IPS DF 6.9 (cell line): ENCODE measurements around the gene DLGAP1.

Experiments
- DNase-seq: peaks from one replicate; pipeline ENCODE4 v3.0.0-alpha.2; 2013; ENCODE audit warnings: low read depth, low spot score
- H3K27ac ChIP-seq: one replicate; pipeline ENCODE4 v1.5.1; 2013; ENCODE audit warnings: low read length, control low read depth
- H3K27me3 ChIP-seq: 2 replicates; pipeline ENCODE4 v1.6.1; 2013; ENCODE audit warnings: mild to moderate bottlenecking, low read length; ENCODE audit not compliant: control insufficient read depth, insufficient read depth
- H3K36me3 ChIP-seq: 2 replicates; pipeline ENCODE4 v1.6.1; 2013; ENCODE audit warnings: low read length; ENCODE audit not compliant: control insufficient read depth, insufficient read depth
- H3K4me1 ChIP-seq: 2 replicates; pipeline ENCODE4 v1.6.1; 2013; ENCODE audit warnings: low read length; ENCODE audit not compliant: control insufficient read depth, insufficient read depth
- H3K4me3 ChIP-seq: 2 replicates; pipeline ENCODE4 v1.5.1; 2013; ENCODE audit warnings: mild to moderate bottlenecking, low read length
- H3K9me3 ChIP-seq: 2 replicates; pipeline ENCODE4 v1.6.1; 2013; ENCODE audit warnings: low read length, inconsistent platforms; ENCODE audit not compliant: control insufficient read depth, insufficient read depth
- WGBS: extraction: QIAGEN DNeasy Blood & Tissue Kit; methylation state at CpG from one replicate; pipeline ENCODE4 v1.1.7; 2013; ENCODE audit warnings: mixed read lengths, missing lambda C conversion rate; ENCODE audit not compliant: insufficient read length, insufficient coverage; 5-methylcytosine and 5-hydroxymethylcytosine counted together

DLGAP1 gene

DNA sequence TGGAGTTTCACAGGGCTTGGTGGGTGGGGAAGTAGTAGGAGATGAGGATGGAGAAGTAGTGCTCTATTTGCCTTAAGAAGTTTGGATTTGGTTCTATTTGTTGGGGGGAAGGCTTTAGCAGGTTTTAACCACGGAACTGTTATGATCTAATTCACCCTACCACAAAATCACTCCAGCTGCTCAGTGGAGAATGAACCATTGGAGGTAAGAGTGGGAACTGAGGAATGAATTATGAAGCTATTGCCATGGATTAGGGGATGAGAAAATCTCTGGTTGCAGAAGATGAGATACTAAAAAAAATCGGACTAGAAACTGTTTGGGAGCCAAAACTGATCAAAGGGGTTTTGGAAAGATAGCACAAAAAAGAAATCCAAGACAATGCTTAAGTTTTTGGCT is 488.9 kb downstream of the DLGAP1 start:
- no peak for DNase-seq

DNA sequence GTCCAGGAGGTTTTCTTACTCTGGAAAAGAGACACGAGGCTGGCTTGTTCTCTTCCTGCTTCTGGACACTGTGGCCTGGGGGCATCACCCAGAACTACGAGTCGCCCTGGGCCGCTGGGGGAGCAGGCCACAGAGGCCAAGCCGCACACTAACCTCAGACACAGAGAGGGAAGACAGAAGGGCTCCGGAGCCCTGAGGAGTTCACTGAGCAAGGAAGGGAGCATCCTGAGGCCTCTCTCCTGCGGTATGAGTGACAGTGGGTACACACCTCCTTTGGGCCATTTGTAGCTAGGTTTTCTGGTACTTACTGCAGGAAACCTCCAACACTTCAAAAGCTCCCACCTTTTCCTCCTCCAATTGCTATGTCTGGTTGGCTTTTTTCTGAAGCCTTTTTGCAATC is 494.1 kb downstream of the DLGAP1 start:
- no peak for DNase-seq
- Histone ChIP-seq H3K36me3 (no peaks in the 10 kb centered on the region), H3K27me3 (no peaks in the 10 kb centered on the region), H3K27ac (no peak overlapping the region), H3K4me1 (no peaks in the 10 kb centered on the region), H3K9me3 (no peaks in the 10 kb centered on the region), H3K4me3 (no peak overlapping the region)
- no CpG with 5 or more reads among the region's 7 CpGs for WGBS

More for the DNA sequence above, 488.9 kb downstream of the DLGAP1 start:
- H3K36me3 ChIP-seq = no peaks in the 10 kb centered on the region
- H3K4me3 ChIP-seq = no peak overlapping the region
- no peaks in the 10 kb centered on the region for H3K27me3 ChIP-seq
- WGBS = no CpG with 5 or more reads among the region's 2 CpGs
- no peaks in the 10 kb centered on the region for H3K9me3 ChIP-seq
- 0 out of 2 replicates have a peak, but pooled peaks cover 1% of the 10 kb centered on the region for H3K4me1 ChIP-seq
- no peak overlapping the region for H3K27ac ChIP-seq

DNA sequence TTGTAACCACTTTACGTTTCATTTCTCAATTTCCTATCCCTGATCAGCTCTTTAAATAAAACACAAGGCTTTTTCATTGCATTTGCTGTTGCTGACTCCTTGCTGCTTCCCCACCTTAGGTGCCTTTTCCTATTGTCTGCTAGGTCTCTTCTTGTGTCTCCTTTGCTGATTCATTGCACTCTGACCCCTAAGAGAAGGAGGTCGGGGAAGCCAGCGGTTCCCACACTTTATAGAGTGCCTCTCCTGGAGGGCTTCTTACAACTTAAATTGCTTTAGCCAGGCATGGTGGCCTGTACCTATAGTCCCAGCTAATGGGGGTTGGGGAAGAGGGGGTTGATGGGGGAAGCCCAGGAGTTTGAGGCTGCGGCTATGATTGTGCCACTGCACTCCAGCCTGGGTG is 495.0 kb downstream of the DLGAP1 start:
- DNase-seq = no peak
- 100% methylated on average over 1 of the region's 4 CpGs for WGBS
- H3K27ac ChIP-seq = no peak overlapping the region
- H3K9me3 ChIP-seq = no peaks in the 10 kb centered on the region
- H3K27me3 ChIP-seq = no peaks in the 10 kb centered on the region
- no peaks in the 10 kb centered on the region for H3K36me3 ChIP-seq
- H3K4me1 ChIP-seq = no peaks in the 10 kb centered on the region
- H3K4me3 ChIP-seq = no peak overlapping the region

DNA sequence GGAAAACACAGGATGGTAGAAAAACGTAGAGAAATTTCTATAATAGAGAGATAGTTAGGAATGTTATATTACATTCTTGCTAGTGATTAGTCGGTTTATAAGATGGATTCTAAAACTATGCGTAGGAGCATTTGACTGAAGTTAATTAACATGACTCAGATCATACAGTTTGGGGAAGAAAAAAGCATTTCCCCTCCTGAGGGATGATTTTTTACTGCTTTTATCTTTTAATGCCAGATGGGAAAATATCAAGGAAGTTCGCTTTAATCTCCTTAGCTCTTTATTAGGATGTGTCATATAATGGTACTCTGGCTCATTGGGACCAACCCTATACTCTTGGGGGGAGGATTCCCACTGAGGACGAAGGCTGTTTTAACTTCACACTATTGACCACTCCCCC is 503.1 kb downstream of the DLGAP1 start:
- H3K4me1 ChIP-seq = no peaks in the 10 kb centered on the region
- H3K36me3 ChIP-seq = no peaks in the 10 kb centered on the region
- no peak overlapping the region for H3K27ac ChIP-seq
- H3K9me3 ChIP-seq = no peaks in the 10 kb centered on the region
- WGBS = 100% methylated on average over 3 of the region's 5 CpGs
- no peak for DNase-seq
- H3K27me3 ChIP-seq = no peaks in the 10 kb centered on the region
- H3K4me3 ChIP-seq = no peak overlapping the region

DNA sequence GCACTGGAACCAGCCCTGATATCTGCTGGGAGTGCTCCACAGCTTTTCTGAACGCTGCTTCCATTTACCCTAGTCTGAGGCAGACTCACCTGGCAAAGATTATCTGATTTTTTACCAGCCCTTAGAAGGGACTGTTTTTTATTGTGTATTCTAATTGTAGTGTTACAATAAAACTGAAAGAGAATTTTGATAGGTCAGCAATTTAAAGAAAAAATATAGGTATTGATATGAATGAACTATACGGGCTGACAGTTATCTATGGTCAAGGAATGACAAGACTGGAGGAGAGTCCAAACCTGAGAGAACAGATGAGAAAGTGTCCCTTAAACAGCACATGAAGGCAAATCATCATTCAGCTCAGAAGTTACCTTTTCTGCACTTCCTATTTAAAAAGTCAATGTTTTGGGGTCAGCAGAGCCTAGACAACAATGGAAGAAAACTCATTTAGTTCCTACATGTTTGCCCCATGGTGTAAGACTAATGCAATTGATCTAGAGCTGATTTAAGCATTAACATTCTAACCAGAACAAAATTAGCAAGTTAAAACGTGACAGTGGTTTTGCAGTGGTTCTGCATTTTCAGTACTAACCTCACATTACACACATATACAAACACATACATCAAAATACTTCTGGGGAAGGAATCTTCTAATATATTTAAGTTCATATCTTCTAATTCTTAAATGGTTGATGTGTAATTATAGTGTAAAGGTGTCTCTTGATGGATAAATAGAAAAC is 504.3 kb downstream of the DLGAP1 start:
- no peak for DNase-seq
- no peak overlapping the region for H3K4me3 ChIP-seq
- no peaks in the 10 kb centered on the region for H3K4me1 ChIP-seq
- 100% methylated on average over 1 of the region's 3 CpGs for WGBS
- no peaks in the 10 kb centered on the region for H3K9me3 ChIP-seq
- no peak overlapping the region for H3K27ac ChIP-seq
- H3K27me3 ChIP-seq = no peaks in the 10 kb centered on the region
- no peaks in the 10 kb centered on the region for H3K36me3 ChIP-seq

DNA sequence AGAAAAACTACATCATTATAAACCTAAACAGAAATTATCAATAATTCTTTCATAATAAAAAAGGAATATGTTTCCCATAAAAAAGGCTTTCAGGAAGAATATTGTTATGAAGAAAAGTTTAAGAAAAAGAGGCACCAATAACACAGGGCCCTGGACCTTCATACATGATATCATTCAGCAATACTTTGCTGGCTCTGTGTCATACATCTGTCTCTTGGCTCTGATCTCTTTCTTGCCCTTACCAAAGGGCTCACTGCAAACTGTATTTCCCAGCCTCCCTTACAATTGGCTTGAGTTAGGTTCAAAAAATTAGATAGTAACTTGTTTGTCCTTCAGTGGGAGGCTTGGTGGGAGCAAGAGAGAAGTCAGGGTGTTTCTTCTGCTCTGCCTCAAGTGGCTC is 506.1 kb downstream of the DLGAP1 start:
- Histone ChIP-seq H3K36me3 (no peaks in the 10 kb centered on the region), H3K27me3 (no peaks in the 10 kb centered on the region), H3K4me1 (no peaks in the 10 kb centered on the region), H3K4me3 (no peak overlapping the region), H3K9me3 (no peaks in the 10 kb centered on the region), H3K27ac (no peak overlapping the region)
- DNase-seq = no peak

DNA sequence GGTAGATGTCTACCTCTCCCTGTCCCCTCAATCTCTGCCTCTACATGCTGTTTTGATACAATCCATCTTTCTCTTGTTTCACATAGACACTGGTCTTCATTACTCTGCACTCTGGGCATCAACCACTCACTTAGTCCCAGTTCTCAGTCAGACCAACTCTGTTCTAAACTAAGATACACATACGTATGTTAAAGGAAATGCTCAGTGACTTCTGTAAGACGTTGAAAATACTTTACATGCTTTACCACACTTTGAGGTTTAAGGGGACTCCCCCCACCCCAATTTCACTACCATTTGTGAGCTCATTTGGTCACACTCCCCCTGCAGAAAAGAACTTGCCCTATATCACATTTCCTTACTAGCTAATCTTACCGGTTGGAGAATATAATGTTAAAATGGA is 507.7 kb downstream of the DLGAP1 start:
- WGBS = no CpG with 5 or more reads among the region's 3 CpGs
- no peaks in the 10 kb centered on the region for H3K9me3 ChIP-seq
- no peak for DNase-seq
- no peaks in the 10 kb centered on the region for H3K4me1 ChIP-seq
- H3K27me3 ChIP-seq = no peaks in the 10 kb centered on the region
- no peaks in the 10 kb centered on the region for H3K36me3 ChIP-seq
- no peak overlapping the region for H3K4me3 ChIP-seq
- H3K27ac ChIP-seq = no peak overlapping the region

DNA sequence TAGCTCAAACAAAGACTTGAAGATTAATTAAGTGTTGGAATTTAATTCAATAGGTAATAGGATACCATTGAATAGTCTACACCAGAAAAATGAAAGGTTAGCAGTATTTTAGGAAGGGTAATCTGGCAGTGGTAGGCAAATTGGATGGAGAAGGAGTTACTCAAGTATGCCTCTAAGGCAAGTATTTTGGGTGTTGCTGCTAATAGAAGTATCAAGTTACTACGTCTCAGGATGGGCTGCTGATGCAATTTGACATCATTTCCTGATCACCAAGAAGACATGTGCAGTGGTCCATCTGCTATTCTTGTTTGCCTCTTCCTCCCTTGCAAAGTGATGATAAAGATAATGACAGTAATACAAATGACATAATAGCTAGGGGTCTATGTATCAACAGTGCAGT is 519.8 kb downstream of the DLGAP1 start:
- no peaks in the 10 kb centered on the region for H3K36me3 ChIP-seq
- no CpG with 5 or more reads among the region's 1 CpG for WGBS
- no peak overlapping the region for H3K27ac ChIP-seq
- H3K4me1 ChIP-seq = no peaks in the 10 kb centered on the region
- no peaks in the 10 kb centered on the region for H3K9me3 ChIP-seq
- no peaks in the 10 kb centered on the region for H3K27me3 ChIP-seq
- DNase-seq = no peak
- H3K4me3 ChIP-seq = no peak overlapping the region

DNA sequence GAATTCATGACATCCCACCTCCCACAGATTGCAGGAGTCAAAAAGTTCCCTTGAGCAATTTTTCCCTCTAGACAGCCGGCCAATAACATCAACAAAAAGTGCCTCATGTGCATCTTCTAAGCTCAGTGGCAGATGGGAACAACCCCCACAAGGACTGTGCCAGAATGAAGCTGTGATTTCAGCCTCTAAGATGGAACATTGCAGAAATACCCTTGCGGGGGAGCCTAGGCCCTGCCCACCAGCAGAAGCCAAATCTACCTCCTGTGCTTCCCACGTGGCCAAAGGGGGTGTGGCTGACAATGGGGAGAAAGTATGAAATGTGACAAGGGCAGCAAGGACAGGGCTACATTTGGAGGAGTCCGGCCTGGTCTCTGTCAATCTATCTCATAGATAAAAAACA is 522.8 kb downstream of the DLGAP1 start:
- H3K4me3 ChIP-seq = no peak overlapping the region
- no peak for DNase-seq
- H3K9me3 ChIP-seq = no peaks in the 10 kb centered on the region
- WGBS = no CpG with 5 or more reads among the region's 4 CpGs
- no peak overlapping the region for H3K27ac ChIP-seq
- no peaks in the 10 kb centered on the region for H3K27me3 ChIP-seq
- no peaks in the 10 kb centered on the region for H3K36me3 ChIP-seq
- no peaks in the 10 kb centered on the region for H3K4me1 ChIP-seq

DNA sequence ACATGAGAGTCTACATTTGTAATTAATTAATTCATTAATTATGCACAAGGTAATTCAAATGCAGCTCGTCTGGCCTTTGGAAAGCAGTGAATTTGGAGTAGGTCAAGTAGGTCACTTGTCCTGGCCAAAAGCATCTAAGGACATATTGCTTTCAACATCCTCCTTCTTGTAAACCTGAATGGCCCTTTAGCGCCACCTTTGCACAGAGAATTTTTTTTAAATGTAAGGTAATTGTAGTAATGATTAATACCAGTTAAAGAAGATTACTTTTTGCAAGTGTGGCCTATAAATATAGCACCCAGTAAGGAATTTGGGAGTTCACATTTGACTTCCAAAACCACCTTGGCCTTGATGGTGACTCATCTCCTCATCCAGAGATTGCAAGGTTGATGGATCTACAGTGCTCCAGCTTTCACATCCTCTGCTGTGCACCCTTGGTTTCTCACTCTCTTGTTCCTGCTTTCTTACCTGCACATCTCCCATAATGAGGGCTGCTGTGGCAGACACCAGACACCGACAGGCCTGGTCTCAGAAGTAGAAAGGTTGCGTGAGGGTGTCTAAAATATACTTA is 523.5 kb downstream of the DLGAP1 start:
- no CpG with 5 or more reads among the region's 4 CpGs for WGBS
- no peaks in the 10 kb centered on the region for H3K9me3 ChIP-seq
- H3K27ac ChIP-seq = no peak overlapping the region
- no peak overlapping the region for H3K4me3 ChIP-seq
- H3K36me3 ChIP-seq = no peaks in the 10 kb centered on the region
- no peaks in the 10 kb centered on the region for H3K27me3 ChIP-seq
- DNase-seq = no peak
- H3K4me1 ChIP-seq = no peaks in the 10 kb centered on the region

DNA sequence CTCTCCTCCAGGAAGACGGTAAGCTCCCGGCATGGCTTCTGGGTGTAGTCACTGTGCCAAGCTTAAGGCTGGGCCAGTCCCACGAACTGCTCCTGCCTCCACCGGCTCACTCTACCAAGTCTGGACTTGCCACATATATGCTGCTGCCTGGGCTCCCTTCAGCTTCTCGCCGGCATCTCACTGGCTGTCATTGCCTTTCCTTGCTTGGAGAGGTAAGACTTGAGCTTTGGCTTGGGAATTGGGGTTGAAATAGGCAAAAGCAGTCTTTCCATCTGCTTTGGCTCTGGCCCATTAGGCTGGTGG is 524.1 kb downstream of the DLGAP1 start:
- Histone ChIP-seq H3K9me3 (no peaks in the 10 kb centered on the region), H3K36me3 (no peaks in the 10 kb centered on the region), H3K4me1 (no peaks in the 10 kb centered on the region), H3K27me3 (no peaks in the 10 kb centered on the region), H3K27ac (no peak overlapping the region), H3K4me3 (no peak overlapping the region)
- no peak for DNase-seq
- no CpG with 5 or more reads among the region's 6 CpGs for WGBS
